Hindlimb muscle (tissue), 1 donor: ENCODE data around the gene PAGE4. TPM values are rescaled to one million over a fixed set of nuclear protein-coding genes. Genes with fewer than 3 reads are reported as not detected.

Experiments used
- DNase-seq: peaks from one replicate; pipeline ENCODE4 v3.0.0-alpha.2; 2013
- polyA plus RNA-seq: library from polyadenylated mRNA; unstranded; fragments of 120-200 nt; gene quantifications from one replicate; pipeline ENCODE4 v1.2.1, GENCODE V29; 2013; ENCODE audit not compliant: insufficient read length

PAGE4 gene
- polyA plus RNA-seq = not detected

GRCh38 chrX:49829016-49829415 lies at the start of gene PAGE4:
PAGE4 (plus strand) TSS chrX:49829303; CDS start chrX:49830429, 1,126 bp downstream.
- DNase-seq = no peak

DNA sequence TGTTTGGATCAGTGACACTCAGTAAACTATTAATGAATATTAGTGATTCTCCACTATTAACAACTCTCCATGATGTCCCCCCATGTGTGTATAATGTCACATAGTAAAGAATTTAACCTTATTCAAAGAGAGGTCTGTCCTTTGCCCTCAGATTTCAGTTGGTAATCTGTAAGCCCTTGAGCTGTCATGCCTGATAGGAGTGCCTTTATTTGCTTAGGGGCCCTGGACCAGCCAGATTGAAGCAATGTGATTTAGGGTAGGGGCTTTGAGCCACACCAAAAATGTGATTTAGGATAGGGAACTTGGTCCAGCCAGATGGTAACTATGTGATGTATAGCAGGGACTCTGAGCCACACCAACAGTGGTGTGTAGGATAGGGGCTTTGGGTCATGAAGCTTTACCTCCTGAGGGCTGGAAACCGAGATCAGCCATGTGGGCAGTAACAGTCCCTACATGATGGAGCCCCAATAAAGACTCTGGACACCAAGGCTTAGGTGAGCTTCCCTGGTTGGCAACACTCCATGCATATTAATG lies 44.3 kb upstream of the PAGE4 start:
- no peak for DNase-seq

- no peak for DNase-seq
Observed at GRCh38 chrX:49792376-49792775, 36.7 kb upstream of the PAGE4 start.

- DNase-seq = no peak
Observed at GRCh38 chrX:49793686-49794085, 35.4 kb upstream of the PAGE4 start.

DNA sequence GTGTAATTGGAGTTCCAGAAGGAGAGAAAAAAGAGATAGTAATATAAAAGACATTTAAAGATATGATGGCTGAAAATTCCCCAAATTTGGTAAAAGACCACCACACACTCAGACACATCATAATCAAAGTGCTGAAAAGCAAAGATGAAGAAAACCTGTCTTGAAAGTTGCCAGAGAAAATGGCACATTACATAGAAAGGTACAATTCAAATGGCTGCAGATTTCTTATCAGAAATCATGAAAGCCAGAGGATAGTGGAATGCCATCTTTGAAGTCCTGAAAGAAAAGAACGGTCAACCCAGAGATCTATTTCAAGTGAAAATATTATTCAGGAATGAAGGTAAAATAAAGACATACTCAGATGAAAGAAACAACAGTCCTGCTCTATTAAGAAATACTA lies 29.3 kb upstream of the PAGE4 start:
- DNase-seq = no peak

DNA sequence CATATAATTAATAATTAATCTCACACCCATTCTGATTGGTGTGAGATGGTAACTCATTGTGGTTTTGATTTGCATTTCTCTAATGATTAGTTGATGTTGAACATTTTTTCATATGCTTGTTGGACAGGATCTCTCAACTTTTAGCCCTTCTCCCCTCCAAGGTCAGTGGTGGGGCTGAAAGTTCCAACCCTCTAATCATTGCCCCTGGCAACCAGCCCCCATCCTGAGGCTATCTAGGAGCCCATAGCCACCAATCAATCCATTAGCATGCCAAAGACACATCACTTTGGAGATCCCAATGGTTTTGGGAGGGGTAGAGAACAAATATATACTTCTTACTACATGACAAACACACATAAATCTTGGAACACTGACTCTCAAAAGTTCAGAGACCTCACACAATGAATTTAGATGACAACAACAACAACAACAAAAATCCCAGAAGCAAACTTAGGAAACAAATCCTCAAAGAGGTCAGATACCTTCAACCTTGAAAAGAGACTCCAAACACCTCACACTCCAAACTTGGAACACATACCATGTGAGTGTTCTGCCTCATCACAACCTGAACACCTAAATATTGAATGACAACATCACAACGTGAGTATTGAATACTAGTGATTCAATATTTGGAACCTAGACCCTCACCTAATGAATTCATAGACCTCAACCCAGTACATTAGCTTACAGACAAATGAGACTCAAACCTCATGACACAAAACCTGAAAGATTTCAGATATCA lies 19.0 kb upstream of the PAGE4 start:
- DNase-seq = no peak

DNA sequence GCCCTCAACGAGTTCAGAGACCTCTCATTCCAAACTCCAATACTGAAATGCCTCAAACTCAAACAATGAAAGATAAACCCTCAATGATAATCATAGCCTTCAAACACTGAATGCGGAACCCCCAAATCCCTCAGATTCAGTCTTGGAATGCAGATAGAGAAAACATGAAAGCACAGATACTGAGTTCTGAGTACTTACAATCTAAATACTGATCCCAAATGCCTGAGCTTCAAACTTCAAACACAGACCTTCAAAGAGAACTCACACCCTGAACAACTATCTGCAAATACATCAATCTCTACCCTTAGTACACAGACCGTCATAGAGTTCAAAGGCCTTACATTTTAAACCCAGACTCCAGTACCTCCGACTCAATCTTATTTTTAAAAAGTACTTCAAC lies 16.9 kb upstream of the PAGE4 start:
- no peak for DNase-seq

DNA sequence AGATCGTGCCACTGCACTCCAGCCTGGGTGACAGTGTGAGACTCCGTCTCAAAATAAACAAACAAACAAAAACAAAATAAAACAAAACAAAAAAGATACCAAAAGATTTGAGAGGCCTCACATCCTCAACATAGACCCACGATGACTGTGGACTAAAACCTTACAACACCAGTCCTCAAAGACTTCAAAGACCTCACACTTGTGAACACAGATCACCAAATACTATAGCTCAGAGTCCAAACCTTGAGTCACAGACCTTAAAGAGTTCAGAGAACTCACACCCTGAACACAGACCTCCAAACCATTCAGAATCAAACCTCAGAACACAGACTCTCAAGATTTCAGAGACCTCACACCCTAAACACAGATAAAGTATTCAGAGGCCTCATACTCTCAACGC lies 12.7 kb upstream of the PAGE4 start:
- no peak for DNase-seq

- DNase-seq = no peak
Observed at GRCh38 chrX:49838374-49838773, 9.3 kb downstream of the PAGE4 start.

- DNase-seq = peak; percentile 8
Observed at GRCh38 chrX:49840679-49841078, 11.6 kb downstream of the PAGE4 start.

DNA sequence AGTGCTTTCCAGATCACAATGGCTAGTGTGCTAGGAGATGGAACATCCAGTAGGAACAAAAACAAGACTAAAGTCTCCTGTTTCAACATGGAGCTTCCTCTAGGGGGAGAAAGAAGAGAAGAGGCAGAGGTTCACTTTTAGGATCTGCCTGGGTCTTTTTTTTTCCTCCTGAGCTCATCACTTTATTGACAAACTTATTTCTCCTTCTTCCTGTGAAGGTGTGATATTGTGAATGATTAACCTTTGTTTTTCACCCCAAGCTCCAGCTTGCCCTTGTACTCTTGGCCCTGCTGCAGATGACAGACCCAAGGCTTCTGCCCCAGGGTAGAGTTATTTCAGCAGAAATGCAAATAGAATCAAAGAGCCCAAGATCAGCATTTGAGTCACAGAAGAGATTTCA lies 13.5 kb downstream of the PAGE4 start:
- no peak for DNase-seq

GRCh38 chrX:49844611-49845010 lies 15.5 kb downstream of the PAGE4 start:
- no peak for DNase-seq

DNA sequence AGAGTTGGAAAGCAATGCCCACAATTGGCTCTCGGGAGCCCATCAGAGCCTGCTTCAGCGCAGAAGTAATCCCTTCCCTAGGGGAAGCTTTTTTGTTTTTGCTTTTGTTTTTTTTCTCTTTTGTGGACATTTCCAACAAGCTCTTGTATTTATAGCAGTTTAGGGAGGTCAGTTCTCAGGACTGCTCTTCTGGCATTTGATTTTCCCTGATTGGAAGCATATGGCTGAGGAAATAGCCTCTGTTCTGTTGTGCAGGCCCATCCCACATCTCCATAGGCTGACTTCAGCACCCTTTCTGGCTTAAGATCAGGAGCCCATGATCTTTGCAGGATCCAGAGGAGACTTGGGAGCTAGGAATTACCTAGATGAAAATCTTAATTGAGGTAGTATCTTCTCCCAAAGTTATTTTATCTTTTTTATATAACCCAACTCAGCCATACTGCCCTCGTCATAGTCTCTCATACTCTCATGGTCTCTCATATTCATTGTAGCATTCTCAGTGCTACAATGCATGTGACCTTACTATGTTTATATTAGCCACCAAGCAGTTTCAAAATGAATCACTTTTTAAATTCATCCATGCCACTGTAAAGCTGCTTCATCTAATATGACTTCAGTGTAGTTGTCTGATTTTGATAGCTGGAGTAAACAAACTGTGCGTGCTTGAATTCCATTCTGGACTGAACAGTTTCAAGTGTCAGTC lies 16.7 kb downstream of the PAGE4 start:
- DNase-seq = peak; percentile 10

GRCh38 chrX:49846522-49846921 lies 17.4 kb downstream of the PAGE4 start:
- no peak for DNase-seq

DNA sequence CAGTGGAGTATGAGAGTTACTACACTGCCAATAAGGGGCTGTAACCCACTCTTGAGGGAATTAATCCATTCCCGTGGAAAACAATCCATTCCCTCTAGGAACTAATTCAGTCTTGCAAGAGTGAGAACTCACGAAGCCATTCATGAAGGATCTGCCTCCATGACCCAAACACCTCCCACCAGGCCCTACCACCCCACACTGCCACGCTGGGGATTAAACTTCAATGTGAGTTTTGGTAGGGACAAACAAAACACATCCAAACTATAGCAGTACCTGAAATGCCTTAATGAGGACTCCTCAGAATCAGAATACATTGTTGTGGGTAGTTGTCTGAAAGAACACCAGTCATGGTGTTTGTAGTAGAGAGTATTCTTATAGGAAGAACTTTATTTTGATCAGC lies 19.2 kb downstream of the PAGE4 start:
- DNase-seq = no peak

- DNase-seq = no peak
Observed at GRCh38 chrX:49850028-49850427, 20.9 kb downstream of the PAGE4 start.

DNA sequence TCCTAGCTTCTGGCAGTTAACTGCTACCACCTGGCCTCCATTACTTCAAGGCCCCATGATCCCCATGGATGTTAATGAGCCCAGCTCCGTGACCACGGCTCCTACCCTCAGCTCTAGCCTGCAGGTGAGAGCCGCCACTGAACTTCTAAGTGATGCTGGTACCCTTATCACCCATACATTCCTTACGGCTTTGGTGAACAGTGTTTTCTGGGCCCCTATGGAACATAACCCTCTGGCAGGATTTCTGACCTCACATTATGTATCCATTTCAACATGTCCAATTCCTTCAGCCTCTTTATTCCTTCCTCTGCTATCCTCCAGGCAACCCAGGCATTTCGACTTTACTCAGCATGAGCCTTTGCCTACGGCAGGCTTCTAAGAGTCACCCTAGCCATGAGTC lies 24.6 kb downstream of the PAGE4 start:
- no peak for DNase-seq

DNA sequence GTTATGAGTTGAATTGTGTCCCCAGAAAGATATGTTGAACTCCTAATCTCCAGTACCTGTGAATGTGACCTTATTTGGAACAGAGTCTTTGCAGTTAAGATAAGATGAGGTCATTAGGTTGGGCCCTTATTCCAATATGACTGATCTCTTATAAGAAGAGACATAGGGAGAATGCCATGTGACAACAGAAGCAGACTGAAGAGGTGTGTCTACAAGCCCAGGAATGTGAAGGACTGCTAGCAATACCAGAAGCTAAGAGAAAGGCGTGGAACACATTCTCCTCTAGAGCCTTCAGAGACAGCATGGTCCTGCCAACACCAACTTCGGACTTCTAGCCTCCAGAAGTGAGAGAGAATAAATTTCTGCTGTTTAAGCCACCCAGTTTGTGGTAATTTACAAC lies 27.7 kb downstream of the PAGE4 start:
- no peak for DNase-seq

DNA sequence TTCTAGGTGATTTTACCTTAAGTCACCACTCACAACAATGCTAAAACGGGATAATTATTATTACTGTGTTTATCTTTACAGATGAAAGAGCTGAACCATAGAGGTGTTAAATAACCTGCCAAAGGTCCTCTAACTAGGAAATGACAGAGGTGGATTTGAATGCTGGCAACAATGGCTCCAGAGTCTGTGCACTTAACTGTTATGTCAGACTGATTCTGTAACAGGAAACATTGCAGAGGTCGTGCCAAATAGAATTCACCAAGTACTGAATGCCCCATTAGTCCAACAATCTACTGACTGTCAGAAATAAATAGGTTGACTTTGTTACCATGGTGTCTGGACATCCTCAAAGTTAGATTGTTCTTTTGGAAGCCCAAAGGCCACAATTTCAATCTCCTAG lies 29.2 kb downstream of the PAGE4 start:
- no peak for DNase-seq

- no peak for DNase-seq
Observed at GRCh38 chrX:49859491-49859890, 30.4 kb downstream of the PAGE4 start.

- no peak for DNase-seq
Observed at GRCh38 chrX:49860867-49861535, 31.9 kb downstream of the PAGE4 start.

GRCh38 chrX:49862093-49862492 lies 33.0 kb downstream of the PAGE4 start:
- no peak for DNase-seq

- no peak for DNase-seq
Observed at GRCh38 chrX:49868739-49869138, 39.6 kb downstream of the PAGE4 start.
